T1000 (cell line): ENCODE data around the gene TMEM225B.
"Not testable (repeated sequence)": the region's sequence is repeated elsewhere in the genome, so short reads cannot be mapped to it uniquely, and the experiment has no call there.

Experiments used
- DNase-seq: peaks from one replicate; lab custom pipeline; 2025; ENCODE audit warnings: mixed read lengths; lab: John Stamatoyannopoulos, UW

Gene TMEM225B

GRCh38 chr7:99579281-99579955, 18.6 kb upstream of the TMEM225B start:
- DNase-seq = no peak

- no peak for DNase-seq
These were observed 17.9 kb upstream of the TMEM225B start for GRCh38 chr7:99579956-99580777.

GRCh38 chr7:99580778-99581332, 17.2 kb upstream of the TMEM225B start:
- DNase-seq = not testable (repeated sequence)

DNA sequence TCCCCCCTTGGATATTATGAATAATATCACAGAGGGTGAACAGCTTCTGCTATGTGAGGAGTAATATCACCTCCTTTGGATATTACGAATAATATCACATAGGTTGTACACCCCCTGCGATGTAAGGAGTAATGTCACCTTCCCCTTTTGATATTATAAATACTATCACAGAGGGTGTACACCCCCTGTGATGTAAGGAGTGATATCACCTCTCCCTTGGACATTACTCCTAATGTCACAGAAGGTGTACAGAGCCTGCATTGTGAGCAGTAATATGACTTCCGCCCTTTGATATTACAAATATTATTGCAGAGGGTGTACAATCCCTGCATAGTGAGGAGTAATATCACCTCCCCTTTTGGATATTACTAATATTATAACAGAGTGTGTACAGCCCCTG, 9.2 kb upstream of the TMEM225B start:
- no peak for DNase-seq

- DNase-seq = no peak
These were observed 2.9 kb upstream of the TMEM225B start for GRCh38 chr7:99594948-99595745.

DNA sequence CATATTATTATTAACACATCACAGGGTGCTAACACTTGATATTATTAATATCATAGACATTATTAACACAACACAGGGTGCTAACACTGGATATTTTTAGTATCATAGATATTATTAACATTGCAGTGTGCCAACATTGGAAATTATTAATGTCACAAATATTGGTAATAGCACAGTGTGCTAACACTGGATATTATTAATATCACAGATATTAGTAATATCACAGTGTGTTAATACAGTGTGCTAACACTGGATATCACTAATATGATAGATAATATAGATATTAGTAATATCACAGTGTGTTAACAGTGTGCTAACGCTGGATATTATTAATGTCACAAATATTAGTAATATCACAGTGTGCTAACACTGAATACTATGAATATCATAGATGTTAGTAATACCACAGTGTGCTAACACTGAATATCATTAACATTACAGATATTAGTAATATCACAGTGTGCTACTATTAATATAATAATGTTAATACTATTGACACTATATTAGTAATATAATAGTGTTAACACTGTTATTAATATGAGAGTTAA, 1.6 kb upstream of the TMEM225B start:
- DNase-seq = no peak

DNA sequence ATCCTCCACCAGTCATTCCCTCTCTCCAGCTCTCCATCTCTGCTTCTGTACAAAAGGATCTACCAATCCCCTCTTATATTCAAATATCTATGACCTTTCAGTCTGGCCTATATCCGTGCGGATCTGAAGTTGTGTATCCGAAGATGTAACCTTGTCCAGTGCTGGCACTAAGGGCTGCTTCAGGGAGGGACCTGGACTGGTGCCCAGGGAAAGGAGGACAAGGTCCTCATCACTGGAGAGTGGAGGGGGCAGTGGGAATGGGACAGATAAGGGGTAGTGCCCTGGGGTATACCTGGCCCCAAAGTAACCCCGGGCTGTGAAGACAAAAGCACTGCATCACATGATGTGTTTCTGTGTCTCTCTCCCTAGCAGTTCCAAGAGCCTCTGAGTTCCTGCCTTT, 1.8 kb downstream of the TMEM225B start:
- DNase-seq = no peak

DNA sequence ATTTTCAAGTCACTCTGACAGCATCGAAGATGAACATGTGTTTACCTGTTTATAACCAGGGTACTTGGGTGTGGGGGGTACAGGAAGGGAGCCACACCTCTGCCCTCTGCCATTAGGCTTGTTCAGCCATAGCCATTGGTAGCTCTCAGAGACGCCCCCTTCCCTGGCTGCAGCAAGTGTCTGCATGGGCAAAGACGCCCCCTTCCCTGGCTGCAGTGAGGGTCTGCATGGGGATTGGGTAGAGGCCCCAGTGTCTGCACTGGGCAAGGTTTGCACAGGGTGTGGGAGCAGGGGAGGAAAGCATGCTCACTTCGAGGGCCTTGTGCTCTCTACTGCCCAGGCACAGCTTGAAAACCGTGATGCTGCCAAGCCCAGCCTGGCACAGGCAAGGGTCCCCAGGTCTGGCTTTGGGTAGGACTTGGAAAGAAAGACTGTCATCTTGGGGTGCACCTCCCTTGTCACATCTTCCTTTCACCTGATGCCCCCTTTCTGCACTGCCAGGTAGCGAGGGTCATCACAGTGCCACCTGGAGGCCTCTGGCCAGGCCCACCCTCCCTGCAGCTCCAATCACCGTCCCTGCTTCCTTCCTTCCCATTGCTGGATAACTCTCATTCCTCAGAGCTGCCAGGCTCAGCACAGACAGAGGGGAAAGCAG, 3.7 kb downstream of the TMEM225B start:
- no peak for DNase-seq

- DNase-seq = no peak
These were observed 7.5 kb downstream of the TMEM225B start for GRCh38 chr7:99605527-99605926.

- DNase-seq = no peak
These were observed 8.5 kb downstream of the TMEM225B start for GRCh38 chr7:99606531-99606930.

DNA sequence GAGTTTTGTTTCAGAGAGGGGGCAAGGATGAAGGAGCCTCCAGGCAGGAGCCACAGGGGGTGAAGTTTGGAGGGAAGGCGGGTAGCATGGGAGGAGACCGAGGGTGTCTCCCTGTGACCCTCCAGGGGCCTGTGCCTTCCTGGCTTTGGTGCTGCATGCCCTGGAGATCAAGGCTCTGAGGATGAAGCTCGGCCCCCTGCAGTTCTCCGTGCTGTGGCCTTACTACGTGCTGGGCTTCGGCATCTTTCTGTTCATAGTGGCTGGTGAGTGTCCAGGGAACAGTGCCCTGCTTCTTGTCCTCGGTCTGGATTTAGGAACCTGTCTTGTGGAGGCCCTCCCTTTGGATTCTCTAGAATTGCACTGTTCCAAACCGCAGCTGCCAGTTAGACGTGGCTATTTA, 9.5 kb downstream of the TMEM225B start:
- DNase-seq = no peak

GRCh38 chr7:99614495-99614894, 16.4 kb downstream of the TMEM225B start:
- DNase-seq = no peak

DNA sequence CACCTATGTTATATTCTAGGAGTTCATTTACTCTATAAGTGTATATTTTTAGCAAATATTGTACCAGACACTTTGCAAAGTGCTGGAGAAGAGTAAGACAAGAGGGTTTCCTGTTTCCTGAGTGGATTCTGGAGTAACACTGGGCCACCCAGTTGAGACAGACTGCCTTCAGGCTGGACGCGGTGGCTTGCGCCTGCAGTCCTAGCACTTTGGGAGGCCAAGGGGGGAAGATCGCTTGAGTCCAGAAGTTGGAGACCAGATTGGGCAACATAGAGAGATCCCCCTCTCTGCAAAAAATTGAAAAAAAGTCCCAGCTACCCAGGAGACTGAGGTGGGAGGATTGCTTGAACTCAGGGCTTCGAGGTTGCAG, 17.9 kb downstream of the TMEM225B start:
- DNase-seq = no peak

GRCh38 chr7:99616359-99617191, 18.5 kb downstream of the TMEM225B start, which contains the start of gene ZSCAN25:
ZSCAN25 (plus strand) TSS chr7:99616946; CDS start chr7:99619607, 2,661 bp downstream.
- DNase-seq = peak; percentile 67

GRCh38 chr7:99617192-99617781, 19.2 kb downstream of the TMEM225B start:
- no peak for DNase-seq

GRCh38 chr7:99618726-99619125, 20.7 kb downstream of the TMEM225B start:
- DNase-seq = peak; percentile 49

GRCh38 chr7:99619571-99620130, 21.6 kb downstream of the TMEM225B start:
- no peak for DNase-seq

GRCh38 chr7:99621271-99621670, 23.2 kb downstream of the TMEM225B start:
- DNase-seq = no peak

DNA sequence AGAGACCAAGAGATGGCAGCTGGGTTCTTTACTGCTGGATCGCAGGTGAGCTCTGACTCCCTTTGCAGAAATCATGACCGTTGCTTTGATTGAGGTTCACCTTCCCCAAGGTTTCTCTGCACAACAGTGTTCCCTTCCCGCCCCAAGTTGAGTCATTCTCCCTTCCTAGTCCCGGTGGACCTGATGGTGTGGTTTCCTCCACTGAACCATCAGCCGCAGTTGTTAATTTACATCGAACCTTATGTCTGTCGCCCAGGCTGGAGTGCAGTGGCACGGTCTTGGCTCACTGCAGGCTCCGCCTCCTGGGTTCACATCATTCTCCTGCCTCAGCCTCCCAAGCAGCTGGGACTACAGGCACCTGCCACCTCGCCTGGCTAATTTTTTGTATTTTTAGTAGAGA, 24.5 kb downstream of the TMEM225B start:
- no peak for DNase-seq
